GM19025 (cell line): ENCODE results near the gene HFM1.

ENCODE experiments used
- ATAC-seq: cut with Tn5 transposase; IDR thresholded peaks from one replicate; pipeline ENCODE4 v1.9.1; 2021; ENCODE audit warnings: mild to moderate bottlenecking, low read depth, moderate library complexity; ENCODE audit not compliant: unreplicated experiment

HFM1 gene

GRCh38 chr1:91261655-91262054, 143.0 kb downstream of the HFM1 start:
- no peak for ATAC-seq

GRCh38 chr1:91245435-91245834, 159.2 kb downstream of the HFM1 start:
- ATAC-seq: no peak

- ATAC-seq: no peak
Measured at GRCh38 chr1:91244737-91245136, 159.9 kb downstream of the HFM1 start.

GRCh38 chr1:91243171-91243570, 161.5 kb downstream of the HFM1 start:
- no peak for ATAC-seq

- no peak for ATAC-seq
Measured at GRCh38 chr1:91234181-91234580, 170.5 kb downstream of the HFM1 start.

GRCh38 chr1:91226741-91227140, 177.9 kb downstream of the HFM1 start:
- no peak for ATAC-seq

GRCh38 chr1:91224878-91225277, 179.8 kb downstream of the HFM1 start:
- no peak for ATAC-seq

GRCh38 chr1:91221017-91221416, 183.6 kb downstream of the HFM1 start:
- no peak for ATAC-seq

- ATAC-seq: no peak
Measured at GRCh38 chr1:91217911-91218310, 186.7 kb downstream of the HFM1 start.
